PC-3 (cell line): ENCODE results near the gene S100A4.

ENCODE experiments used
- CTCF ChIP-seq: fragments of 300-600 bp; sonication (generic); conservative IDR thresholded peaks from 2 replicates; pipeline ENCODE4 v1.5.1; 2017; ENCODE audit warnings: antibody characterized with exemption, low read depth, mild to moderate bottlenecking, low read length
- EZH2 ChIP-seq: fragments of 300-600 bp; sonication (generic); IDR thresholded peaks from one replicate; pipeline ENCODE4 v1.6.1; 2017; ENCODE audit warnings: antibody characterized with exemption, mild to moderate bottlenecking, low read length; ENCODE audit not compliant: unreplicated experiment

- TF ChIP-seq CTCF (no peak), EZH2 (no peak)
These were observed 27.7 kb upstream of the S100A4 start for GRCh38 chr1:153573351-153573750.
